ENCODE data around the gene FKBP8. TPM values are rescaled to one million over a fixed set of nuclear protein-coding genes. Genes with fewer than 3 reads are reported as not detected.

The FKBP8 gene
- total and polyA plus RNA-seq, 12 donors = 26.3 to 816 (median 265) TPM

- intact Hi-C loops (cut with DNase I) = no loop called here
- WGBS, 4 donors = 69 to 84% (median 80%) methylated on average over 4 of the region's 4 CpGs
- Histone ChIP-seq H3K4me1 (replicated peaks in 1 of 2) (peaks cover 23 to 86% of the 10 kb centered on the region in 2 donors), H3K27ac (peak overlapping the region in 1 of 5 donors; percentile 42), H3K36me3 (replicated peaks in 1 of 2) (no peaks in the 10 kb centered on the region), H3K9me3 (replicated peaks in 1 of 3) (no peaks in the 10 kb centered on the region), H3K4me3 (no peak overlapping the region), H3K27me3 (no peaks in the 10 kb centered on the region)
- DNase-seq = no peak
- TF ChIP-seq CTCF (IDR thresholded peaks at IDR 0.05) (no peak), POLR2A (IDR thresholded peaks at IDR 0.05) (no peak)
These were observed 46.5 kb downstream of the FKBP8 start for GRCh38 chr19:18496980-18497256.

- 66 to 75% (median 73%) methylated on average over 7 to 11 of the region's 11 CpGs for WGBS, 4 donors
- H3K27me3 ChIP-seq = no peaks in the 10 kb centered on the region
- DNase-seq = no peak
- H3K9me3 ChIP-seq (replicated peaks in 1 of 3) = no peaks in the 10 kb centered on the region
- H3K27ac ChIP-seq = peak overlapping the region in 2 of 5 donors; percentile 34 to 42
- no peak for TF ChIP-seq CTCF (IDR thresholded peaks at IDR 0.05)
- no peak for TF ChIP-seq POLR2A (IDR thresholded peaks at IDR 0.05)
- H3K4me3 ChIP-seq = no peak overlapping the region
- H3K36me3 ChIP-seq (replicated peaks in 1 of 2) = no peaks in the 10 kb centered on the region
- H3K4me1 ChIP-seq (replicated peaks in 1 of 2) = peaks cover 23 to 85% of the 10 kb centered on the region in 2 donors
- intact Hi-C loops (cut with DNase I) = no loop called here
These were observed 47.0 kb downstream of the FKBP8 start for GRCh38 chr19:18496167-18496979.

DNA sequence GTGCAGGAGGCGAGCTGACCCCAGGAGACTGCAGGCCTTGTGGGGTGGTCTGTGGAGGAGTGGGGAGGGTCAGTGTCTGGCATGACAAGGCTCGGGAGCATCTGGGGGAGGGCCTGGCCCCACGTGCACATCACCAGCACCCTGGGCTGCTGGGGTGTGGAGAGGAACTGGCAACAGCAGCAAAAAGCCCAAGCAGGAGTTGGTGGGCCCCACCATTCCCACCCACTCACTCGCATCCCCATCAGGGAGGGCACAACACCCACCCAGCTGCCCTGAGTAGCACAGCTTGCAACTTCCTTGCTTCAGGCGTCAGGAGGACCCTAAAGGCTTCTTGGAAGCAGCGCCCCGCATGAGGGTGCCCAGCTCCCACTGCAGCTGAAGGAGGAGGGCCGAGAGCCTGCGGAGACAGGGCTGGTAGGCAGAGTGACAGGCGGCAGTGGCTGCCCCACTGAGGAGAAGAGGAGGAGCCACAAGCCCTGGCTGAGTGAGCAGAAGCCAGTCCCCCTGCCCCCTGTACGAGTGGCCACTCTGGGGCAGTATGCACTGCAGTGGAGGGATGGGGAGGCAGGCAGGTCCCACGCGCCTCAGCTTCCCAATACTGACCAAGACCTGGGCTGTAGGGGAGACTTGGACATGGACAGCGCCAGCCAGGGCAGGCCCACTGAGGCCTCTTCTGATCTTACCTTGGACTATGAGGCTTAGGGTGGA, 48.0 kb downstream of the FKBP8 start:
- no peaks in the 10 kb centered on the region for H3K27me3 ChIP-seq
- H3K9me3 ChIP-seq (replicated peaks in 1 of 3) = no peaks in the 10 kb centered on the region
- H3K4me3 ChIP-seq = no peak overlapping the region
- TF ChIP-seq CTCF (IDR thresholded peaks at IDR 0.05) (no peak), POLR2A (IDR thresholded peaks at IDR 0.05) (no peak)
- no peaks in the 10 kb centered on the region for H3K36me3 ChIP-seq (replicated peaks in 1 of 2)
- WGBS, 4 donors = 87 to 93% (median 92%) methylated on average over 3 to 14 of the region's 14 CpGs
- peak overlapping the region in 2 of 5 donors; percentile 34 to 41 for H3K27ac ChIP-seq
- no peak for DNase-seq
- intact Hi-C loops (cut with DNase I) = no loop called here
- peaks cover 23 to 75% of the 10 kb centered on the region in 2 donors for H3K4me1 ChIP-seq (replicated peaks in 1 of 2)

GRCh38 chr19:18494267-18494607, 49.1 kb downstream of the FKBP8 start:
- H3K4me3 ChIP-seq = no peak overlapping the region
- H3K36me3 ChIP-seq (replicated peaks in 1 of 2) = no peaks in the 10 kb centered on the region
- intact Hi-C loops (cut with DNase I) = no loop called here
- H3K4me1 ChIP-seq (replicated peaks in 1 of 2) = peaks cover 24 to 68% of the 10 kb centered on the region in 2 donors
- no peak for TF ChIP-seq POLR2A (IDR thresholded peaks at IDR 0.05)
- no peak for TF ChIP-seq CTCF (IDR thresholded peaks at IDR 0.05)
- 52 to 62% (median 57%) methylated on average over 7 of the region's 7 CpGs for WGBS, 4 donors
- H3K9me3 ChIP-seq (replicated peaks in 1 of 3) = no peaks in the 10 kb centered on the region
- no peak for DNase-seq
- no peaks in the 10 kb centered on the region for H3K27me3 ChIP-seq
- H3K27ac ChIP-seq = peak overlapping the region in 2 of 5 donors; percentile 66 to 71

Data from adrenal gland (tissue), 12 donors.